HG03064 (cell line): ENCODE results near the gene PON2.

ENCODE experiments used
- ATAC-seq: cut with Tn5 transposase; IDR thresholded peaks from one replicate; pipeline ENCODE4 v1.9.1; 2021; ENCODE audit warnings: low read depth; ENCODE audit not compliant: unreplicated experiment

Gene PON2

DNA sequence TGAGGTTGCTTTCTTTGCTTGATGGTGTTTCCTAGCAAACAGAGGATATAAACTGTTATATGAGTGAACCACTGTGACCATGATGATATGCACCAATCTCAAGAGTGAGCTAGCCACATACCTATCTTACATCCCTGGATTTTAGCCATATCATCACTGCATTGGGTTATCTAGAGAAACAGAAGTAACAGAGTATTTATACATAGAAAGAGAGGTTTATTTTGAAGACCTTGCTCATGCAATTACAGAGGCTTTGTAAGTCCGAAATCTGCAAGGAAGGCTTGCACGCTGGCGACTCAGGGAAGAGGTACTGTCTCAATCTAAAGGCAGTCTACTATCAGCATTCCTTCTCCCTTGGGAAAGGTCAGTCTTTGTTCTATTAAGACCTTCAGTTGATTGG is 11.8 kb upstream of the PON2 start:
- ATAC-seq: no peak

DNA sequence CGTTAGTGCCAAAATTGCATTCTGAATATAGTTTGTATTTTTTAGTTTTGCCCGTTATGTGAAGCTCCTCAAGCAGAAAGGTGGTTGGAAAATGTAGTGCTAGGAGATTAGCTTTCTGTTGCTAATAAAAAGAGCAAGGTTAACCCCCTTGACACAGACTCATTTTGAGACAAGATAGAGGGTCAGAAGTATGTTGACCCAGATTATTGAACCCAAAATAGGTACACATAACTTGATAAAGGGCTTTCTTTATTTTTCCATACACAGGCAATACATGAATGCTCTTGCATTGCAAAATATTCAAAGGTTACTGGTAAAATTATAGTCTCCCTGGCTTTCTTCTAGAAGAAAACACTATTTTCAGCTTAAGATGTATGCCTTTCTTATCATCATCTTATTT is 10.0 kb upstream of the PON2 start:
- no peak for ATAC-seq

- no peak for ATAC-seq
Observed at GRCh38 chr7:95441042-95441823, 6.4 kb upstream of the PON2 start.

DNA sequence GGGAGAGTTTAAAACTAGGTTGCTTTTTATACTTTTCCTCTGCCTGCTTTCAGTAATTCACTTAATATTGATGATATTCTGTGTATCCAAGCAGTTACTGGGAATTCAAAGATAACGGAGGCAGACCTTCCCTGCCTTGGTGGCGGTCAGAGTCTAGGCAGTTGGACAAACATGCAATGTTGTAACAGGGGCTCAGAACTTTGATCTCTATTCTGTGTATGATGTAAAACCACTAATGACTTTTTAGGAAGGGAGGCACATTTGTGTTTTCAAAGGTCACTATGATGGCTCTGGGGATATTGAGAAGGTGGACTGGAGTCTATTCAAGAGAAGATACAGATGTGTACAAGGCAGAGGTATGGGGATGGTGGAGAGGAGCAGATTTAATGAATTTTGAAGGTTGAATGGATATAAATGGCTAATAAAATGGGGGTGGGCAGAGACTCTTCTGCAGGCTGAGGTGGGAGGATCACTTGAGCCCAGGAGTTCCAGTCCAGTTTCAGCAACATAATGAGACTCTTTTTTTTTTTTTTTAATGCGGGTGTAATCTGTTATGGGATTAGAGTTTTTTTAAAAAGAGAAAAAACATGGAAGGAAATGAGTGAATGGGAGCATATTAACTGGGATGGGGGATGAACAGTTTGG is 5.7 kb upstream of the PON2 start:
- no peak for ATAC-seq

- ATAC-seq: no peak
Observed at GRCh38 chr7:95436407-95436806, 1.6 kb upstream of the PON2 start.

DNA sequence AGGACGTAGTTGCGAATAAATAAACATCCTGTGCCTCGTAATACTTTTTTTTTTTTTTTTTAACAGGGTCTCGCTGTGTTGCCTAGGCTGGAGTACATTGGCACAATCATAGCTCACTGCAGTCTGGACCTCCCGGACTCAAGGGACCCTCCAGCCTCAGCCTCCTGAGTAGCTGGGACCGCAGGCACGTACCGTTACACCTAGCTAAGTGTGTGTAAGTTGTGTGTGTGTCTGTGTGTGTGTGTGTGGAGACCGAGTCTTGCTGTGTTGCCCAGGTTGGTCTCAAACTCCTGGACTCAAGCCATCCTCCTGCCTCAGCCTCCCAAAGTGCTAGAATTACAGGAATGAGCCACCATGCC is 573 bp upstream of the PON2 start:
- no peak for ATAC-seq

GRCh38 chr7:95433952-95434556 is 774 bp downstream of the PON2 start:
- no peak for ATAC-seq

- ATAC-seq: no peak
Observed at GRCh38 chr7:95433129-95433528, 1.7 kb downstream of the PON2 start.

GRCh38 chr7:95432606-95433005 is 2.2 kb downstream of the PON2 start:
- no peak for ATAC-seq

DNA sequence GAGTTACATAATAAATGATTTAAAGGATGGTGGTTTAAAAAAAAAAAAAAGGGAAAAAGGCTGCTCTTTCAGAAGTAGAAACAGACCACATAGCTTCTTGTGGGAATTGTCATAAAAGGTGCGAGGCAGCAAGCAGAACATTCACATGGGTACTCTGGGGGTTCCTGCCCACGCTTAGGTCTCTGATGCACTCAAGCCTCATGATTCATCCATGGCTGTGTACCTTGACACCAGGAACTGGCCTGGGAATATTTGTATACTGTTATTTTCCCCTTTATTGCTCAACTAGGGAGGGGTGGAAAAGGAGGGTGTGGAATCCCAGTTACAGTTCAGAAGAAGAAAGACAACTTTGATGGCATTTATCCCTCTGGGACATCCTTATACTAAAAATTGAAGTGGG is 4.0 kb downstream of the PON2 start:
- ATAC-seq: no peak

DNA sequence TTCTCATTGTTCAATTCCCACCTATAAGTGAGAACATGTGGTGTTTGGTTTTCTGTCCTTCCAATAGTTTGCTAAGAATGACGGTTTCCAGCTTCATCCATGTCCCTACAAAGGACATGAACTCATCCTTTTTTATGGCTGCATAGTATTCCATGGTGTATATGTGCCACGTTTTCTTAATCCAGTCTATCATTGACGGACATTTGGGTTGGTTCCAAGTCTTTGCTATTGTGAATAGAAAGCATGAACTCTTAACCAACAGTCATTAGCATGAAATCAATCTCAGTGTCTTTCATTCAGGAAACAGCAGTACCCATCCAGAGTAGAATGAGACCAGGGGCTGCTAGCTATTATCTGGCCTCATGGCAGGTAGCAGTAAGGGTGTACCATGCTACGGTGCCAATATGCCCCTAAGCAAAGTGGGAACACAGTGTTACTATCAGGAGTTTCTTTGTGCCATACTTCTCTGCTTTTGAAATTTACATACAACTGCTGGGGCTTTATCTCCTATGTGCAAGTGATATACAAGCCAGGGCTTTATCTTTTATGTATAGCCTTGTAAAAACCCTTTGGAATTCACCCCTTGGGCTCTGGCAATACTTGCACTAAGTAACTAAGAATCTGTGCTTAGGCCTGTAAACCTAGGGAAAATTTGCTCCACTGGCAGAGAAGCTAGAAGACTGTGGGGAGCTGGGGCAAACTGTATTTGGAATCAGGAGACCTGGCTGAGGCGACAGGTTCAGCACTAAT is 5.4 kb downstream of the PON2 start:
- no peak for ATAC-seq

- no peak for ATAC-seq
Observed at GRCh38 chr7:95427914-95428516, 6.8 kb downstream of the PON2 start.

GRCh38 chr7:95427166-95427565 is 7.7 kb downstream of the PON2 start:
- ATAC-seq: no peak

DNA sequence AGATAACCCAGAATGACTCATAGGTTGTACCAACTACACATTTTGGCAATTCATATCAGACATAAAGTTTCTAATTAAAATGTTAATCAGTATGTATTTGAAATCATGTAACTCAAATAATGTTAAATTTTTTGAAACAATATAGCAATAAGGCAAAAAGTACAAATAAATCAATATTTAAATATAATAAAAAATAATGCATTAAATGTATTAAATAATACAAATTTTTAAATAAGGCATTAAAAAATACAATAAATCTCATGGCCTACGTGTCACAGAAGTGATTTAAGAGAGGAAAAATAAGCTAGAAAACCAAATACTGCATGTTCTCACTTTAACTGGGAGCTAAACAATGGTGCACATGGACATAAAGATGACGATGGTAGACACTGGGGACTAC is 9.1 kb downstream of the PON2 start:
- no peak for ATAC-seq

DNA sequence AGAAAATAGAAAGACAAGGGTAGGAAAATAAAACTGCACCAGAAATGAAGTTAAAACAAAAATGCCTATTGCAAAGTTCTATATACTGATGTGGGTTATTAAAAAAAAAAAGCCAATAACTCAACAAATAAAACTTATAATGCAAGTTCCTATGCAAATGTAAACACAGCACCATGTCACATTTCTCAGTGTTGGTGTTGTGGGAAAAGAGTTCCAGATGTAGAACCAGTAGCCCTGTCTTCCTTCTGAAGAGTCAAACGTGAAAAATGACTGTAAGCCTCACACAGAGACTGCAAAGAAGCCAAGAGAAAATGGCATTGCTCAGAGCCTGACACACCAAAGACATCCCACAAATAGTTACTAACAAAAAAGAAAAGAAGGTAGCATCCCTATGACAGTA is 10.1 kb downstream of the PON2 start:
- ATAC-seq: no peak

DNA sequence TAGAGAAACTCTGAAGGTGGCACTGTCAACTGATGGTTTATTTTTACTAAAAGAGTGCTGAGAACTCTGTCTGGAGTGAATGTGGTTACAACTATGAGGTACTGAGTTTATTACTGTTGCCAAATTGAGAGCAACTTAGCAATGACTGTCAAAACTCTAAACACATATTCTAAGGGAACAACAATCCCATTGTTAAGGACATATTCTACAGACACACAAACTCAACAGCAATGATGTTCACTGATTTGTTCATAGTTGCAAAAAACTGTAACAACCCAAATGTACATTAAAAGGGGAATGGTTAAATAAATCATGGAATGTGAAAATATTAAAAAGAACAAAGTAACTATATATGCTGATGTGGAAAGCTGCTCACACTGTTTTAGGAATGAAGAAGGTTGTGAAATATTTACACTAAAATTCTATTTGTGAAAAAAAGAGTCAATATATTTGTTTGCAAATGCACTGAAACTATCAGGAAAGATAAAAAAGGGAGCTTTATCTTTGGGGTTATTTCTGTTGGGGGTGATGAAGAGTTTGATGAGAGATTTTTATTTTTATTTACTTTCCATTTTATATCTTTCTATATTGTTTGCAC is 12.9 kb downstream of the PON2 start:
- ATAC-seq: no peak

DNA sequence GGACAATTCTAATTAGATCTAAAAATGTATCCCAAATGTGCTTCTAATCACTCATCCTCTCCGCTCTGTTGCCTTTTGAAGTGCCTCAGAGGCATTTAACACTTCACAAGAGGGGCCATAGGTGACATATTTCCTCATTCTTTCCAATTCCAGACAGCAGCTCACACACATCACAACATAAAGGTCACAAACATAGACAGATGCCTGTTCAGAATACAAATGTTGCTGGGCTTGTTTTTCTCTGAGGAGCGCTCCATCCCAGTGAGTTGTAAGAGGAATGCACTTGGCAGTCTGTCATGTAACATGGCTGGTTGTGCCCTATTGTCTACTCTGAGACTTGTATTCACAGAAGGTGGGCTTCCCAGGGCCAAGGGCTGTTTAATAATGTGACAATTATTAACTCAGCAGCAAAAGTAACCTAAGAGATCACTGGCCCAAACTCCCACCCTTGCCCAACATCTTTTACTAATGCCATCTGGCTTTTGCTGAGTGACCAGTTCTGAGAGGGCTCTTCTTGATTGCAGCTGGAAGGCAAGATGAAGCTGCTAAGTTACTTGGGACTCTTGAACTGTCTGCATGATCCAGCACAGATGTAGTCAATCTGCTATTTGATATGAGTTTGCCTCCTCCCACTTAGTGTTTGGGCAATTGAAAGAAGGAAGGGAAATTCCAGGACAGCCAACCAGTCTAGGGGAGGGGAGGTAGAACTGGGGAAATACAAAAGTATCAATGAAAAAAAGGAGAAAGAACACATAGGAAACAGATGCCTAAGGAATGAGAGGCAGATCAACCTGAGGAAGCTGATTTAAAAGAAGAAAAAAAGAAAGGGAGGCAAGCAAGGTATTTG is 13.6 kb downstream of the PON2 start:
- no peak for ATAC-seq

GRCh38 chr7:95412075-95412474 is 22.8 kb downstream of the PON2 start:
- no peak for ATAC-seq

DNA sequence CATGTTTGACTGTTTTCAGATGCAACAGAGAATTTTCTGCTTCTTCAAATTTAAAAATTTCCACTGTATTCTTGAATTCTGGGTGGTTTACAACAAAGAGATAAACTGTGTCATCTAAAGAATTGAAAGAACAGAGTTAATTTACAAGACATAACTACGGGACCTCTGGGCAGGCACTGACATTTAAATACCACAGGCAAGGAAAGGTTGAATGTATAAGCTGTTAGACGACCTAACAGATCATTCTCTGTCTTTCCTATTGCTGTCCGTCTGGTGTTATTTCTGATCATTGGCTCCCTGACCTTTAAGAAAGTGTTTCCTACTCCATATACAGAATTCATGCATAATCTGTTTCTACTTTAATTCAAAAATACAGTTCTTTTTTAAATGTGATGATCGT is 23.2 kb downstream of the PON2 start:
- ATAC-seq: no peak

- no peak for ATAC-seq
Observed at GRCh38 chr7:95411036-95411435, 23.8 kb downstream of the PON2 start.
